ENCODE measurements around the gene SLC25A11. TPM values are rescaled to one million over a fixed set of nuclear protein-coding genes. Genes with fewer than 3 reads are reported as not detected.

SLC25A11 gene
- total RNA-seq, 1 donor from 2014 or later, result 94.6 TPM

DNA sequence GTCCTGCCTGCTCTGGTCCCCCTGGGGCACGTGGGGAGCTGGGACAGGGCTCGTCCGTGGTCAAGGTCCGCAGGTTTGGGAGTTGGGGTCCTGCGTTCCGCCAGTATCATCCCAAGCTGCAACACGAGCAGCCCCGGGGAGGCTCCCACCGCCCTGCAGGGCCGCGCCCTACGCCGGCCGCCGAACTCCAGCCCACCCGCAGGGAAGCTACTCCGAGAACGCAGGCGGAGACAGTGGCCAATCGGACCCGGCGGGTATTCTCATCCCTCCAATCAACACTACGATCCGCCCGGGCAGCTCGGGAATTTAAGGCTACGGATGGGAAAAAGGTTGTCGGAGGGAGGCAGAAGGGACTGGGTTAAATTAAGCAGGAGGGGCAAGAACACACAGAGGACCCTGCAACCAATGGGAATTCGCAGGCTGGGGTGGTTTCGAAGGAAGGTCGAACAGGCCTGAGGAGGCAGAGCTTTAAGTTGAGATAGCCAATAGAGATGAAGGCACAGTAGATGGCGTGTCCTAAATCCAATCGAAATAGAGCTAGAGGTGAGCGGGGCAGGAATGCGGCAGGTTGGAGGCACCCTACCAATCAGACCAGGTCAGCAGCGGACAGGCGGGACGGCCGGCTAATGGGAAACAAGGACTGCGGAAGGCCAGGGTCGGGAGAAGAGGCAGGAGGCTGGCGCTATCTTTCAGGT lies 27.1 kb upstream of the SLC25A11 start:
- peak; percentile 100 for DNase-seq

DNA sequence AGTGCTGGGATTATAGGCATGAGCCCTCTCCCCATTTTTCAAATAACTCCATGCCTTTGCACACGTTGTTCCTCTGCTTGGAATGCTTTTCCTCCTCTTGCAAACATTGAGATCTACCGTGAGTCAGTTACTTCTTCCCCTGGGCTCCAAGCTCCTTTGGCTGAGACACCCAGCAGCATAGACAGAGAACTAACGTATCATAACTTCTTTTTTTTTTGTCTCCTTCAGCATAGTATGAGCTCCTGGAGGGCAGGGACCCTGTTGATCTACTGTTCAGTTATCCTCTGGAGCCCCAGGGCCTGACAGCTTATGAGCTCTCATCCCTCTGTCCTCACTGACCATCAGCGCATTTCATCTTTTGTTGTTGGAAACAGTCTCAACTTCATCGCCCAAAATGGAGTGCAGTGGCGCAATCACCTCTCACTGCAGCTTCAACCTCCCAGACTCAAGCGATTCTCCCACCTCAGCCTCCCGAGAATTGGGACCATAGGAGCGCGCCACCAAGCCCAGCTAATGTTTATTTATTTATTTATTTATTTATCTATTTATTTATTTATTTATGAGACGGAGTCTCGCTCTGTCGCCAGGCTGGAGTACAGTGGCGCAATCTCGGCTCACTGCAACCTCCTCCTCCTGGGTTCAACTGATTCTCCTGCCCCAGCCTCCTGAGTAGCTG lies 25.6 kb upstream of the SLC25A11 start:
- DNase-seq, result no peak

DNA sequence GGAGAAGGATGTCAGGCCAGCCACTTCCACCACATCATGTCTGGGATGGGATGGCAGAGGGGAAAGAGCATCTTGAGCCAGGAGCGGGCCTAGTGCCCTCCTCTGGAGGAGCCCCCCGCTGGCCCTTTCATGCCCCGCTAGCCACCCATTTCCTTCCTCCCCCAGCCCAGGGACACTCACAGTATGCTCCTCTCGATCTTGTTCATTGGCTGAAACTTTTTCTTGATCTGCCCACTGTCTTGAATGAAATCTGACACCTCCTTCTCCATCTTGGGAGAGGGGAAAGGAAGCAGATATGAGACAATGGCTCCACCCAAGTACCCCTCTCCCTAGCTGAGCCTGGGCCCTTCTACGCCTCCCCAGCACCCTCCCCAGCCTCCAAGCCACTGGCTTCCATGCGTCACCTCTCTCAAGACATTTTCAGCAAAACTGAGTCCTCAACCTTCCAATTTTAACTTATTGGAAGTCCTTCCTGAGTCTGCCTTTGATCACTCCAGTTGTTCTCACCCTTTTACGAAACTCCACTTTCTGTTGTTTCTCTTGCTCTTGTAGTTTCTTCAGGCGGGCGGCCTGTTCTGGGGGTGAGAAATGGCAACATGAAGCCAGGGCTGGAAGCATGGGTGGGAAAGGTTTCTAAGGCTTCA lies 20.6 kb upstream of the SLC25A11 start:
- DNase-seq, result no peak

DNA sequence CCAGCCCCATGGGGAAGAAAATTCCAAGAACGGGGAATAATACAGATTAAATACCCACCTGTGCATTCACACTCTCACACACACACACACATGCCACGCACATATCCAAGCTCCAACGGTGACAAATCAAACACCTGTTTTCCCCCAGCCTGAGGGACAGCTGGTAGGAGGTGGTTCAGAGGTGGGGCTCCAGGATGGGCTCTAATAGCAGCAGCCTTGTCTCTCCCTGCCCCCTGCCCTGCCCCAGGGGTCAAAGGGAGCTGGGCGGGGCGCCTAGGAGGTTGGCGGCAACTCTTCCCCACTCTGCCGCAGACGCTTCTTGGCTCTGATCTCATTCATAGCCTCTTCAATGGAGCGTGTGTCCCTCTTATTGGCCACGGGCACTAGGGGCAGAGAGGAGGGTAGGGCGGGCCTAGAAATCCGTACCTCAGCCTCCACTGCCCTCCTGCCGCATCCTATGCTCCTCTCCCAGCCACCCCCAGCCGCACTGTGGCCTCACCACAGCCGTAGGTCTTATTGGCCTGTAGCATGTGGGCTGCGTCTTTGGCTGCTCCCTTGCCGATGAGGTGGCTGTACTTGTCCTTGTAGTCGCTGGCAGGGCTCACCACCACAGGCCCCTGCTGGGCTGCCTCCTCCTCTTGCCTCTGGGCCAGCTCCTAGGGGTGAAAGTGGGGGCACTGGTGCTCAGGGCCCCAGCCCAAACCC lies 19.6 kb upstream of the SLC25A11 start:
- DNase-seq, result no peak

DNA sequence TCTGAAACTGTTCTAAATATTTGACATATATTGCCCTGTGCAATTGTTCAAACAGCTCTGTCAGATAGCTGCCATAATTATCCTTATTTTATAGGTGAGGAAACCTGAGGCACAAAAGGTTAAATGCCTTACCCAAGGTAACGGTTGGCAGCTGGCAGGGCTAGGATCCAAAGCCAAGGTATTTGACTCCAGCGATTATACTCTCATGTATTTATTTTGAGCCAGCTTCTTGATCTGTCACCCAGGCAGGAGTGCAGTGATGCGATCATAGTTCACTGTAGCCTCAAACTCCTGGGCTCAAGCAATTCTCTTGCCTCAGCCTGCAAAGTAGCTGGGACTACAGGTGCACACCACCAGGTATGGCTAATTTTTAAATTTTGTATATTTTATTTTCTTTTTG lies 18.3 kb upstream of the SLC25A11 start:
- no peak for DNase-seq

DNA sequence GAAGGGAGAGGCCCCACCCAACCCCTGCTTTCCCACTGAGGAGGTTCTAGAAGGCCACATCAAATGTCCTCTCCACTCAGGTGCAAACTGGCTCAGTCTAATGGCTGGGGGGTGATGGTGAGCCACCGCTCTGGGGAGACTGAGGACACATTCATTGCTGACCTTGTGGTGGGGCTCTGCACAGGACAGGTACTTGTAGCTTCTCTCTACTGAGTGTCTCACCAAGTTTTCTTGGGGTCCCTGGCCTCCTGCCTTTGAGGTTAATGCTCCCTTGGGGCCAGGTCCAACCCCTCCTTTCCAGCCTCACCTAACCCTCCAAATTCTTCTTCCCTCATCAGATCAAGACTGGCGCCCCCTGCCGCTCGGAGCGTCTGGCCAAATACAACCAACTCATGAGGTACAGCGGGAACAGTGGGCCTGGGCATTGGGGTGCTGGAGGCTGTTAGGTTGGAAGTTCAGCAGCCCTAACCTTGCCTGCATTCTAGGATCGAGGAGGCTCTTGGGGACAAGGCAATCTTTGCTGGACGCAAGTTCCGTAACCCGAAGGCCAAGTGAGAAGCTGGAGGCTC lies 16.7 kb upstream of the SLC25A11 start:
- no peak for DNase-seq

DNA sequence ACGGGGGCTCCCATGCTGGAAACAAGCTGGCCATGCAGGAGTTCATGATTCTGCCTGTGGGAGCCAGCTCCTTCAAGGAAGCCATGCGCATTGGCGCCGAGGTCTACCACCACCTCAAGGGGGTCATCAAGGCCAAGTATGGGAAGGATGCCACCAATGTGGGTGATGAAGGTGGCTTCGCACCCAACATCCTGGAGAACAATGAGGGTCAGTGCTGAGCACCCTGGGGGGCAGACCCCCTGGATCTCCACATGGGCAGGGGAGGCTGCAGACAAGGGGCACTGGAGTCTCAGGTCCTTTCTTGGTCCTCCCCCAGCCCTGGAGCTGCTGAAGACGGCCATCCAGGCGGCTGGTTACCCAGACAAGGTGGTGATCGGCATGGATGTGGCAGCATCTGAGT lies 15.2 kb upstream of the SLC25A11 start:
- no peak for DNase-seq

DNA sequence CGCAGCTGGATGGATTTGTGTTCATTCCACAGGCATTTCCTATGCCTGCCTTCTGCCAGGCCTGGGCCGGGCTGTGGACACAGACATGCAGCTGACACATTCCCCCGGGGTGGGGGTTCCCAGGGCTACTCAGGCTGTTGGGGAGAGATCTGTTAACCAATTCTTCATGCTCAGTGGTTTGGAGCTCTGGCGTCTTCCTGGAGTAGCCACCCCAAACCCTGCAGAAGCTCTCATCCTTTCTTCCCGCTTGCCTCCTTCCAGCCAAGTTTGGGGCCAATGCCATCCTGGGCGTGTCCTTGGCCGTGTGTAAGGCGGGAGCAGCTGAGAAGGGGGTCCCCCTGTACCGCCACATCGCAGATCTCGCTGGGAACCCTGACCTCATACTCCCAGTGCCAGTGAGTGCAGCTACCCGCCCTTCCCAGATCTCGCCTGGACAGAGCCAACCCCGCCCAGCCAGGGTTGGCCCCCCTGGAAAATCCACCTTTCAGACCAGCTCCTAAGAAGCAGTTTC lies 13.7 kb upstream of the SLC25A11 start:
- DNase-seq, result peak; percentile 85

DNA sequence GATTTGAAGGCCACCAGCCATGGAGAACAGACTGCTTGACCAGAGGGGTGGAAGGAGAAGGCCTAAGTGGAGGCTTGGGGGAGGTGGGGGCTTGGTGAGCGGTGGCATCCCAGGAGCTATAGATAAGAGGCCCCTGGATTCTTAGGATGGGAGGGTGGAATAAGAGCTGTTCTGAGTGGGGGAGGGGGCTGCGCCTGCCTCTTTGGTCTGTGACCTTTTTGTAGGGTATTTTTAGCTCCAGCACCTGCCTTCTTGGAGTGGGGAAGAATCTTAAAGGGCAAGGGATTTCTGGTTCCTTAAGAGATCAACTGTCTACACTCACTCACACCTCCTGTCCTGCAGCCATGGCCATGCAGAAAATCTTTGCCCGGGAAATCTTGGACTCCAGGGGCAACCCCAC lies 11.6 kb upstream of the SLC25A11 start:
- DNase-seq, result peak; percentile 78

DNA sequence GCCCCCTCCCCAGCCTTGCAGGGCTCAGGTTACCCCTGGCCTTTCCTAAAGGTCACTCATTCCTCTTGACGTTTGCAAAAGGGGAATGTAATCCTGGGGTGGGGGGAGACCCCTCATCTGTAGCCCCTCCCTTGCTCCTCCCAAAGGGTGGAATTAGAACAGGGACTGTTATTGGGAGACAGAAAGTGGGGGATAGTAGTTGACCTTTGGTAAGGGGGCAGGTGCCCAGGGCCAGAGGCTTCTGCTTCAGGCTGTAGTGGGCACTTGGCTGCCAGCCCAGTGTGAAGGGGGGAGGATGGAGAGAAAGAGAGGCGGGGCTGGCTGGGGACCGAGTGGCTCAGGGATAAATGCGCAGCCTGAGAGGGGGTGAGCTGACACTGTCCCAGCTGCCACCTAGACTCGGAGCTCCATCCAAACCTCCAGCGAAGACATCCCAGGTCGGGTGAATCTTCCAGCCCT lies 10.9 kb upstream of the SLC25A11 start, which contains the start of gene ENO3:
TSS of gene ENO3 (plus strand) at position 374 of the 459 bp plus-strand sequence. CDS start 711 bp downstream, outside the sequence.
- DNase-seq, result peak; percentile 82

DNA sequence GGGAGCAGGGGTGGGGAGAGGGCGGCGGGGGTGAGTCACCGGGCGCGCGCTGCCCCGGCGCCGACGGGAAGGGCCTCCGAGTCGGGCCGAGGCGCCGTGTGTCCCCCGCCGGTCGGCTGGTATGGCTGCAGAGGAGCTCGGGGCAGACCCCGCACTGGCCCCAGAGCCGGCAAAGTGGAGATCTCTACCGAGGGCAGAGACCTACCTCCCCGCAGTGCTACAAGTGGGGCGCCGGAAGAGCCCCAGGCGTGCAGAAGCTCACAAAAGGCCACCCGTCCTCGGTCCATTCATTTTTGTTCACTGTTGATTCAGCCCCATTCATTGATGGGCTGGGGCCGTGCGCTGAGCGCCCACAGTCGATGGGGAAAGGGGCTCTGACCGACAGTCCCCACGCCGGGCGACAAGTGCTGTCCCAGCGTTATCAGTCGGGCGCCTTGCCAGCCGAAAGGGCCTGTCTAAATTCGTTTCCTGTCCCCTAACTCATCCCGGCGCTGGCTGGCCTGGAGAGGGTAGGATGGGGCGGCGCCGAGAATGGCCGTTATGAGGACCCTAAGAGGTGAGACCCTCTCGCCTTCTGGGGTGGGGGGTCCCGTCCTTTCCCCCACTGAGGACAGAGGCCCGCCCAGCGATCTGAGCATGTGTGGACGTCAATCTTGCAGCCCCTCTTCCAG lies 10.4 kb upstream of the SLC25A11 start:
- DNase-seq, result peak; percentile 75

DNA sequence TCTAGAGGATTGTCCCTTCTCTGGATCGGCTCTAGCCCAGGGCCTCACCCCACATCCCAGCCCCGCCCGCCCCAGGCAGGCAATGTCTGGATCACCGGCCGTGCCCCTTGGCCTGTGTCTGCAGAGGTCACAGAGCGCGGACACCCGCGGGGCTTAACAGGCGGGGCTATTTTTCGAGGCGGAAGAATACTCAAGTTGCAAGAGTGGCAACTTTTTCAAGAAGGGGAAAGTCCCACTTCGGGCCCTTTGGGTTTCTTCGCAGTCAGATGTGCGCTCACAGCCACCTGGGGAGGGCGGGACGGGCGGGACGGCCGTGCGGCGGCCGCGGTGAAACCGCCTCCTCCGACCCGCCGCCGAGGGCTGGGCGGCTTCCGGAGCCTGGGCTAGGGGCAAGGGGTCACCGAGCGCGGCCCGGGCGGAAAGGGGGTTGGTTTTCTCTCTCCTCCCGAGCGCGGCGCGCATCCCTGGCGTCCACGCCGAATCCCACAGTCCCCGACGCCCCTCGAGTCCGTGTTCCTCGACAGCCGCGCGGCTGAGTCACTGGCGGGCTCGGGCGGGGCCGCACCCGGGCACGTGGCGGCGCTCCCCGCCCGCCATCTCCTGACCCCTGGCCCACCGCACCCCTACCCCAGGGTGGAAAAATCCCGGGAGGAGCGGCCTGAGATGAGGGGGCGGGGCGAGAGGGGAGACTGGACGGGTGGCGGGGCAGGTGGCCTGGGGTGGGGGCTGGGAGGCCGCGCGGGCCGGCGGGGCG lies 9.7 kb upstream of the SLC25A11 start:
- peak; percentile 81 for DNase-seq

DNA sequence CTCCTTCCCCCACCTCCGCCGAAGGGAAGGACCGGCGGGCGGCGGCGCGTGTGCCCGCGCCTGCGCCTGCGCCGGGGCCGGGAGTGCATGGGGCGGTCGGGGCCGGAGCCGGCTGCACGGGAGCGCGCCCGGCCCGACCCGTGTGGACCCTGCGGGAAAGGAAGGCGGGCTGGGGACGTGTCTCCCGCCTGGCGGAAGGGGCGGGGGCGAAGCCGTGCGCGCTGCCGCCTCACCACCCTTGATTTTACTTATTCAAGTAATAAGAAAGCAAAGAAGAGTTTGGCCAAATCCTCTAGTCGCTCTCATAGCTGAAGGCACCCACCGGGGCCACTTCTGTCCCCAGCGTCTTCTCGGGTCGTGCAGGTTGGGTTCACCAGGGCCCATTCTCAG lies 9.1 kb upstream of the SLC25A11 start:
- DNase-seq, result peak; percentile 95

DNA sequence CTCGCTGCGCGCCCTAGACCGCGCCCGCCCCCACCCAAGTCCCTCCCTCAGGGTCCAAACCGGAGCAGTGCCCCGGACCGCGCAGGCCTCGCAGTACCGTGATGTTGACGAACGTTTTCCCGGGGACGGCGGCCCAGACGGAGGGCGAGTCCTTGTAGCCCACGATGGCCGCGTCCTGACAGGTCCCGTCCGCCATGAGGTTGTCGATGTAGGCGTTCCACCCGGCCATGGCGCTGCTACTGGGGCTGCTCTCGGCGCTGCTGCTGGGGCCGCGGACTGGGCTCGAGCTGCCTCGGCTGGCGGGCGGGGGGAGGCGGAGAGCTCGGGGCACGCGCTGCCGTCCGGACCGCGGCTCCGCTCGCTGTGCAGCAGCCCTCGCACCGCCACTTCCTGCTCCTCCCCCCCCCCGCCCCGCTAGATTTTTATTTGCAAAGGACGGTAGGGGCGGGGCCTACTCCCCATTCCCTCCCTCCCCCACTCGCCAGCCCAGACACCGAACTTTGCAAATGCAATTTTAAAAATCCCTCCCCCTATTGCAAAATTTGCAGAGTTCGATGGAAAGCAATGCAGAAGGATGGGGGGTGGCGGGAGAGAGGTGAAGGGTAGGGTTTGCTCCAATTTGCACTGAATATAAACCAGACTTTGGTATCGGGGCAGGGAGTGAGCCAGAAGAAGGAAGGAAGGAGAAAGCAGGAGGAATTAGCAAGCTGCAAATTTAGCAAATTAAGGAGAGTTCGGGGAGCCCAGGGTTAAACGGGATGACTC lies 8.5 kb upstream of the SLC25A11 start, which contains the start of gene PFN1:
TSS of gene PFN1 (minus strand) at position 365 of the 765 bp plus-strand sequence. CDS start at position 229, 136 bp downstream.
- DNase-seq, result peak; percentile 96

DNA sequence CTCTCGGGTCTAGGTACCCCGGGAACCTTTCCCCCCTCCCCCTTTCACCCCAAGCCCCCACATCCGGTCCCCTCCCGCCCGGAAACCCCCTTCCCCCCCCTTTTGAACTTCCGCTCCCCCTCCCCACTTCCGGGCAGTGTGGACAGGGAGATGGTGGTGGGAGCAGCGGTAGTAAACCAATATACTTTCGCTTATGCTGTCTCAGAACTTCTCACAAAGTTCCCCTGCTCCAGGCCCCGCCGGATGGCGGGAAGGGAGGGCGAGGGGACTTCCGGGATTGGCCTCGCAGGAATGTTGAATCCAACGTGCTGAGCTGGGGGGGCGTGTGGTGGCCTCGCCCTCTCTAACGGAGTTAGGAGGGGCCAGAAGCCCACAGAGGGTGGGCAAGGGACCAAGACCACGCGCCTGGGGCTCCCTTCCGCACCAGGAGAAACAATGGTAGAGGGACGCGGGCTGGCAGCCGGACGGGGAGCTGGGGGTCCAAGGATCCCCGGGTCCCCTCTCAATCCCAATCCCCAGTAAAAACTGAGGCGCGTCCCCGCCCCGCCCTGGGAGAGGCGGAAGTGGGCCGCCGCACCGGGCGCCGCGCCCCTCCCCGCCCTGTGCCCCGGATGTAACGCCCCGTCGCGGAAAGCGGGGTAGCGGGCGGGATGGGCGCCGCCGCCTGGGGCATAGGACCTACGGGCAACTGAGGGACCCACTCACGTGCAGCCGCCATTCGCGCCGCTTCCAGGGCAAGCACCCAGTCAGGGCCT lies 7.7 kb upstream of the SLC25A11 start:
- DNase-seq, result peak; percentile 79

DNA sequence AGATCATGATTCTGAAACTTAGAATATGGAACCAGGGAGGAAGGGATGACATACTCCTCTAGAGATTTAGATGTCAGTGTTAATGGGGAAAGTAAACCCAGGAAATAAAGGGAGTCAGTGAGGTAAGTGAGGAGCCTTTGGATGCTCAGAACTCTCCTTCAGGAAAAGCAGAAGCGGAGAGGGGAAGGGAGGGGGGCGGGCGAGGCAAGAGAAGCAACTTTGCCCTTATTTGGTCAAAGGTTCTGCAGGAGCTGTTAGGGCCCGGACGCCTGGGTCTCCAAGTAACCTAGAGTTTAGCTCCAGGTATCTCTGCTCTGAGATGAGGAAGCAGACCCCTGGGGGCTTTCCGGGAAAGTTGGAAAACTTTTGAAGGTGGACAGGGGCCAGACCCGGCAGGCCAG lies 7.2 kb upstream of the SLC25A11 start:
- DNase-seq, result no peak

DNA sequence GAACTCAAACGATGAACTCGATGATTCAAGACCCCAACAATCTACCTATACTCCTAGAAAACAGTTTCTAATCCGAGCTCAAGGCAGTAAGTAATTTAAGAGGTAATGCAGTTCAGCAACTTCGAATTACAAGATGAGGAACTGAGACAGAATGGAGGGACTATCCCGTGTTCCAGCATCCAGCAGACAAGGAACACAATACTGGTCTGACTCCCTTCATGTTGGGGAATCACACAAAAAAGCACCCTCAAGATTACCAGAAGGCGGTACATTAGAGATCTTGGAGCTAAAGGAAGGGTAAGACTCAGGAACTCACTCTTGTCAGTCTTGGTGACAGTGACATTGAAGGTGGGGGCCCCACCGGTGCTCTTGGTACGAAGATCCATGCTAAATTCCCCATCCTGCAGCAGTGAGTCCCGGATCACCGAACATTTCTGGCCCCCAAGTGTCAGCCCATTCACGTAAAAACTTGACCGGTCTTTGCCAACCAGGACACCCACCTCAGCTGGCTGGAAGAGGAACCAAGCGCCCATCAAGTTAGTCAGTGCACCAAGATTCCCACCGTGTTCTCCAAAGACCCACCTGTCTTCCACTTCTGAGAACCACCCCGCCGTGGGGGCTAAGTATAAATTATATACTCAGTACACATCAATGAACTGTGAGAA lies 6.6 kb upstream of the SLC25A11 start:
- no peak for DNase-seq

DNA sequence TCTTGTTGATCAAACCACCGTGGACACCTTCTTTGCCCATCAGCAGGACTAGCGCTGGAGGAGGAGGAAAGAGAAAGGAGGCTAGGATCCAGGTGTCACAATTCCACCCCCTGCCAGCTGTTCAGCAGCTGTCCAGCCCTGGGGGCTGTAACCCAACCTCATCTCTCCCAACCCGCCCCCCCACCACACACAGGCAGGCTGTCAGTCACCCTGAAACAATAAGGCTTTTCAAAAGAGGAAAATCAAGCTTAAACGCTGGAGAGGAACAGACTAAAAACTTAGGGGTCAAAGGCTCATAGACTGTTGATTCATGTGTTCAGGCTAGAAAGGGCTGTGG lies 6.1 kb upstream of the SLC25A11 start:
- DNase-seq, result peak; percentile 70
